Astrocyte (in vitro differentiated cells and primary cell): ENCODE results near the gene PRKG1. TPM values are rescaled to one million over a fixed set of nuclear protein-coding genes. Genes with fewer than 3 reads are reported as not detected.

Experiments
- DNase-seq: peaks from one replicate; pipeline ENCODE4 v3.0.0-alpha.2; 2010; ENCODE audit warnings: low read depth
- FAIRE-seq: peaks from 2 replicates; lab custom pipeline; 2011; peaks lifted over from hg19 to GRCh38; lab: Jason Lieb, UNC
- H2AFZ ChIP-seq: 2 replicates; pipeline ENCODE4 v1.6.0; 2012; ENCODE audit warnings: low read depth, low read length, inconsistent platforms
- H3K27ac ChIP-seq: 2 replicates; pipeline ENCODE4 v1.5.1; 2011; ENCODE audit warnings: low read depth, low read length, inconsistent platforms
- H3K27me3 ChIP-seq: 2 replicates; pipeline ENCODE4 v1.6.0; 2011; ENCODE audit warnings: low read length, inconsistent platforms; ENCODE audit not compliant: insufficient read depth
- H3K36me3 ChIP-seq: 2 replicates; pipeline ENCODE4 v1.5.1; 2011; ENCODE audit warnings: low read length, inconsistent platforms; ENCODE audit not compliant: insufficient read depth
- H3K4me1 ChIP-seq: 2 replicates; pipeline ENCODE4 v1.5.1; 2011; ENCODE audit warnings: low read length, inconsistent platforms; ENCODE audit not compliant: insufficient read depth
- H3K4me2 ChIP-seq: 2 replicates; pipeline ENCODE4 v1.6.0; 2012; ENCODE audit warnings: low read length, inconsistent platforms
- H3K4me3 ChIP-seq: 2 replicates; pipeline ENCODE4 v1.5.1; 2011; ENCODE audit warnings: low read depth, mild to moderate bottlenecking, low read length, inconsistent platforms; ENCODE audit not compliant: insufficient read depth
- H3K79me2 ChIP-seq: 2 replicates; pipeline ENCODE4 v1.6.0; 2012; ENCODE audit warnings: mild to moderate bottlenecking, low read length, inconsistent platforms; ENCODE audit not compliant: insufficient read depth
- H3K9ac ChIP-seq: 2 replicates; pipeline ENCODE4 v1.6.0; 2012; ENCODE audit warnings: mild to moderate bottlenecking, low read length, inconsistent platforms
- H3K9me3 ChIP-seq: 2 replicates; pipeline ENCODE4 v1.5.1; 2012; ENCODE audit warnings: low read depth, mild to moderate bottlenecking, low read length, inconsistent platforms; ENCODE audit not compliant: insufficient read depth
- H4K20me1 ChIP-seq: 2 replicates; pipeline ENCODE4 v1.6.0; 2012; ENCODE audit warnings: low read length, inconsistent platforms; ENCODE audit not compliant: insufficient read depth
- H3K27ac Mint-ChIP-seq: one replicate; pipeline ENCODE4 v1.8.0; 2021; ENCODE audit warnings: mild to moderate bottlenecking, mixed read lengths; ENCODE audit not compliant: unreplicated experiment
- H3K27me3 Mint-ChIP-seq: one replicate; pipeline ENCODE4 v1.8.0; 2021; ENCODE audit warnings: low read depth, mixed read lengths; ENCODE audit not compliant: unreplicated experiment
- H3K36me3 Mint-ChIP-seq: one replicate; pipeline ENCODE4 v1.8.0; 2021; ENCODE audit warnings: low read depth, mixed read lengths; ENCODE audit not compliant: unreplicated experiment
- H3K4me1 Mint-ChIP-seq: one replicate; pipeline ENCODE4 v1.8.0; 2021; ENCODE audit warnings: low read depth, mixed read lengths; ENCODE audit not compliant: unreplicated experiment
- H3K4me3 Mint-ChIP-seq: one replicate; pipeline ENCODE4 v1.8.0; 2021; ENCODE audit warnings: mild to moderate bottlenecking, moderate library complexity, mixed read lengths; ENCODE audit not compliant: unreplicated experiment
- H3K9me3 Mint-ChIP-seq: one replicate; pipeline ENCODE4 v1.8.0; 2021; ENCODE audit warnings: mild to moderate bottlenecking, mixed read lengths; ENCODE audit not compliant: unreplicated experiment
- EZH2 ChIP-seq: IDR thresholded peaks from 2 replicates; pipeline ENCODE4 v1.6.1; 2012; ENCODE audit warnings: mild to moderate bottlenecking, low read length, inconsistent platforms; ENCODE audit not compliant: insufficient read depth
- total RNA-seq: library from RNA; stranded (reverse); gene quantifications from 2 replicates; pipeline ENCODE4 v1.2.1, GENCODE V29; 2021
- TF ChIP-seq, protein P1 (sequence below): IDR thresholded peaks from 2 replicates; pipeline ENCODE4 v1.5.1; 2011; ENCODE audit warnings: low read depth, mild to moderate bottlenecking, inconsistent platforms, low read length, moderate library complexity; ENCODE audit not compliant: insufficient read depth

PRKG1 gene
- total RNA-seq, 1 donor from 2014 or later = 3.1 TPM

- Histone ChIP-seq H3K4me2 (no peak overlapping the region), H4K20me1 (no peaks in the 10 kb centered on the region), H3K4me3 (no peak overlapping the region), H2AFZ (no peak overlapping the region), H3K79me2 (no peaks in the 10 kb centered on the region), H3K9ac (no peak overlapping the region), H3K9me3 (no peaks in the 10 kb centered on the region), H3K4me1 (no peaks in the 10 kb centered on the region), H3K27me3 (no peaks in the 10 kb centered on the region), H3K36me3 (no peaks in the 10 kb centered on the region), H3K27ac (no peak overlapping the region)
- Mint-ChIP-seq H3K4me3 (no peak overlapping the region), H3K36me3 (no peaks in the 10 kb centered on the region), H3K4me1 (peaks cover 10% of the 10 kb centered on the region), H3K27me3 (peaks cover 2% of the 10 kb centered on the region), H3K27ac (no peak overlapping the region), H3K9me3 (no peaks in the 10 kb centered on the region)
- no peak for TF ChIP-seq EZH2
- TF ChIP-seq, protein P1, sequence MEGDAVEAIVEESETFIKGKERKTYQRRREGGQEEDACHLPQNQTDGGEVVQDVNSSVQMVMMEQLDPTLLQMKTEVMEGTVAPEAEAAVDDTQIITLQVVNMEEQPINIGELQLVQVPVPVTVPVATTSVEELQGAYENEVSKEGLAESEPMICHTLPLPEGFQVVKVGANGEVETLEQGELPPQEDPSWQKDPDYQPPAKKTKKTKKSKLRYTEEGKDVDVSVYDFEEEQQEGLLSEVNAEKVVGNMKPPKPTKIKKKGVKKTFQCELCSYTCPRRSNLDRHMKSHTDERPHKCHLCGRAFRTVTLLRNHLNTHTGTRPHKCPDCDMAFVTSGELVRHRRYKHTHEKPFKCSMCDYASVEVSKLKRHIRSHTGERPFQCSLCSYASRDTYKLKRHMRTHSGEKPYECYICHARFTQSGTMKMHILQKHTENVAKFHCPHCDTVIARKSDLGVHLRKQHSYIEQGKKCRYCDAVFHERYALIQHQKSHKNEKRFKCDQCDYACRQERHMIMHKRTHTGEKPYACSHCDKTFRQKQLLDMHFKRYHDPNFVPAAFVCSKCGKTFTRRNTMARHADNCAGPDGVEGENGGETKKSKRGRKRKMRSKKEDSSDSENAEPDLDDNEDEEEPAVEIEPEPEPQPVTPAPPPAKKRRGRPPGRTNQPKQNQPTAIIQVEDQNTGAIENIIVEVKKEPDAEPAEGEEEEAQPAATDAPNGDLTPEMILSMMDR = no peak
- FAIRE-seq = no peak
- DNase-seq = no peak
Measured at GRCh38 chr10:51910189-51910588, 835.9 kb downstream of the PRKG1 start.

DNA sequence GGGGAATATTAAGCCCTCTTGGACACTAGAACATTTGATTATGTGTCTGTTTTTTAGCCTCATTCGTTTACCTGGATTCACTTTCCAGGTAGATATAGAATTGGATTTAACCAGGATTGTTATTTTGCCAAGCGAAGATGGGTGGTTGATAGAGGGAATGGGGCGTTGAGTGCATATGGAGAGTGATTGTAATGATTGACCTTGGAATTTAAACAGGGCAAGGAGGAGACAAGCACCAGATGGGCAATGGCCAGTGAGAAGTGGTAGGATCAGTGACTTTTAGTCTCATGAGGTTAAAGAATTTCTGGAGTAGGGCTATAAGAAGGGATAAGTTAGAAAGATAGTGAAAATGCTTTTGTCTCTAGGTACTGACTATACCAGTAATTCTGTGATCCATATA lies 836.3 kb downstream of the PRKG1 start:
- Histone ChIP-seq H3K36me3 (no peaks in the 10 kb centered on the region), H3K9ac (no peak overlapping the region), H3K4me3 (no peak overlapping the region), H3K27me3 (no peaks in the 10 kb centered on the region), H3K27ac (no peak overlapping the region), H3K79me2 (no peaks in the 10 kb centered on the region), H3K4me1 (no peaks in the 10 kb centered on the region), H2AFZ (no peak overlapping the region), H4K20me1 (no peaks in the 10 kb centered on the region), H3K4me2 (no peak overlapping the region), H3K9me3 (no peaks in the 10 kb centered on the region)
- H3K4me3 Mint-ChIP-seq = no peak overlapping the region
- no peak for FAIRE-seq
- H3K36me3 Mint-ChIP-seq = no peaks in the 10 kb centered on the region
- no peaks in the 10 kb centered on the region for H3K9me3 Mint-ChIP-seq
- peaks cover 10% of the 10 kb centered on the region for H3K4me1 Mint-ChIP-seq
- H3K27me3 Mint-ChIP-seq = peaks cover 2% of the 10 kb centered on the region
- no peak for DNase-seq
- no peak for TF ChIP-seq EZH2
- no peak overlapping the region for H3K27ac Mint-ChIP-seq

DNA sequence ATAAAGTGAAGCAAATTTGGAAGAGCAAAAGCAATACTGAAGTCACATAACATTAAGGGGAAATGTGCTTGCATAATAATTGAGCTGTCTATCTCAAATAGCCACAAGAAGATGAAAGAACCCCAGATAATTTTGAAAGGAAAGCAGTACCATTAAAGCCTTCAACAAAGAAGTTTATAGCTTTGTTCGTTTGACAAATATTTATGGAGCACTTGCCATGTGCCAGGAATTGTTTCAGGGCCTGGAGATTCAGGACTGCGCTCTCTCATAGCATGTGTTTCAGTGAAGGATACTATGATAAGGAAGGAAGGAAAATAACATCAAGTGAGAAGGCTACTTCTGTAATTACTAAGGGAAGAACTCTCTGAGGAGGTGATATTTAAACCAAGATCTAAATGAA lies 837.4 kb downstream of the PRKG1 start:
- no peak for TF ChIP-seq EZH2
- TF ChIP-seq, protein P1 = no peak
- Mint-ChIP-seq H3K27ac (no peak overlapping the region), H3K4me3 (no peak overlapping the region), H3K9me3 (no peaks in the 10 kb centered on the region), H3K27me3 (peaks cover 2% of the 10 kb centered on the region), H3K36me3 (no peaks in the 10 kb centered on the region), H3K4me1 (peaks cover 10% of the 10 kb centered on the region)
- Histone ChIP-seq H3K4me3 (no peak overlapping the region), H3K9me3 (no peaks in the 10 kb centered on the region), H3K4me2 (no peak overlapping the region), H3K36me3 (no peaks in the 10 kb centered on the region), H3K9ac (no peak overlapping the region), H3K79me2 (no peaks in the 10 kb centered on the region), H3K27ac (no peak overlapping the region), H4K20me1 (no peaks in the 10 kb centered on the region), H3K4me1 (no peaks in the 10 kb centered on the region), H2AFZ (no peak overlapping the region), H3K27me3 (no peaks in the 10 kb centered on the region)
- no peak for FAIRE-seq
- DNase-seq = no peak
